Measurements from ENCODE around the gene JADE3. TPM values are rescaled to one million over a fixed set of nuclear protein-coding genes. Genes with fewer than 3 reads are reported as not detected.

JADE3 gene
- total and polyA plus RNA-seq, 2 experiments from 2014 or later: 0.84 to 2.5 TPM

DNA sequence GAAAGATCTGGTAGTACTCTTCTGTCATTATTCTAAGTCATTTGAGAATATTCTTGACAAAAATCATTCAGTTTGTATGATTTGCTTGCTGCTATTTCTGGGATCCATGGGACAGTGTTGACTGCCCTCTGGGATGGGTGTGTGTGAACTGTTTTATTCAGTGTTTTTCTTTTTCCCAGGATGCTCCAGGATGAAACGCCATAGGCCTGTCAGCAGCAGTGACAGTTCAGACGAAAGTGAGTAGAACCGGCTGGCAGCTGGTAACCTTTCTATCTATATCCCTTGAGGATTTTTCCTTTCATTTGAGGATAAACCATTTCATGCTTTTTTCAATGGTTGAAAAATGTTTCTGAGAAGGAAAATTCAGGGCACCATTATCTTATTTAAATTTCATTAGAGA, 72.5 kb downstream of the JADE3 start:
- Histone ChIP-seq H4K20me1 (ENCODE audit: insufficient read depth) (no peaks in the 10 kb centered on the region), H3K4me2 (ENCODE audit: unreplicated experiment) (no peak overlapping the region), H3K79me2 (ENCODE audit: insufficient read depth) (0 out of 2 replicates have a peak, but pooled peaks cover 6% of the 10 kb centered on the region), H3K27me3 (replicated peaks; ENCODE audit: insufficient read depth) (no peaks in the 10 kb centered on the region), H3K4me1 (ENCODE audit: insufficient read depth) (no peaks in the 10 kb centered on the region), H2AFZ (no peak overlapping the region), H3K27ac (no peak overlapping the region), H3K9me2 (ENCODE audit: insufficient read depth) (no peaks in the 10 kb centered on the region), H3K9me3 (ENCODE audit: low read depth) (no peaks in the 10 kb centered on the region), H3K9ac (no peak overlapping the region), H3K36me3 (ENCODE audit: low read depth) (no peaks in the 10 kb centered on the region), H3F3A (ENCODE audit: insufficient read depth) (no peaks in the 10 kb centered on the region), H3K4me3 (no peak overlapping the region)
- in situ Hi-C loops (cut with MboI): no loop called here
- DNase-seq: no peak
- TF ChIP-seq EZH2 (IDR thresholded peaks at IDR 0.05; ENCODE audit: insufficient read depth, poor library complexity, severe bottlenecking) (no peak), EZH2phosphoT487 (IDR thresholded peaks at IDR 0.05; ENCODE audit: insufficient read depth, low read depth) (no peak)
- WGBS, 2 experiments (ENCODE audit: low coverage in 1 of 2, low lambda C conversion rate in 2 of 2, missing lambda C conversion rate in 2 of 2): 91 to 94% methylated on average over 3 of the region's 3 CpGs

DNA sequence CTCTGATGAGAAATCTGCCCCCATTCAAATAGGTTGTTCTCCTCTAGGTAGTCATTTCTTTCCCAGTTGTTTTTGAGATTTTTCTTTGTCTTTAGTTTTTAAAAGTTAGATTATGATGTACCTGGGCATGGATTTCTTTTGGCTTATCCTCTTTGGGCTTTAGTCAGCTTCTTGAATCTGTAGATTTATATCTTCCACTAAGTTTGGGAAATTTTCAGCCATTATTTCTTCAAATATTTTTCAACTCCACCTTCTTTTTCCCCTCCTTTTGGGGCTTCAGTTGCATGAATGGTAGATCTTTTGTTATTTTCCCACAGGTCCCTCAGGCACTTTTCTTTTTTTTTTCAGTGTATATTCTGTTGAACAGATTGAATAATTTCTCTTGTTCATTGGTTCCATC, 77.3 kb downstream of the JADE3 start:
- no peak for DNase-seq
- Histone ChIP-seq H4K20me1 (ENCODE audit: insufficient read depth) (no peaks in the 10 kb centered on the region), H3K9me3 (ENCODE audit: low read depth) (no peaks in the 10 kb centered on the region), H3K36me3 (ENCODE audit: low read depth) (no peaks in the 10 kb centered on the region), H2AFZ (no peak overlapping the region), H3K4me3 (no peak overlapping the region), H3K79me2 (ENCODE audit: insufficient read depth) (no peaks in the 10 kb centered on the region), H3K9ac (no peak overlapping the region), H3K27ac (no peak overlapping the region), H3K4me1 (ENCODE audit: insufficient read depth) (no peaks in the 10 kb centered on the region), H3K9me2 (ENCODE audit: insufficient read depth) (no peaks in the 10 kb centered on the region), H3K4me2 (ENCODE audit: unreplicated experiment) (no peak overlapping the region), H3K27me3 (replicated peaks; ENCODE audit: insufficient read depth) (no peaks in the 10 kb centered on the region), H3F3A (ENCODE audit: insufficient read depth) (no peaks in the 10 kb centered on the region)
- TF ChIP-seq EZH2phosphoT487 (IDR thresholded peaks at IDR 0.05; ENCODE audit: insufficient read depth, low read depth): no peak
- no peak for TF ChIP-seq EZH2 (IDR thresholded peaks at IDR 0.05; ENCODE audit: insufficient read depth, poor library complexity, severe bottlenecking)
- in situ Hi-C loops (cut with MboI): no loop called here

DNA sequence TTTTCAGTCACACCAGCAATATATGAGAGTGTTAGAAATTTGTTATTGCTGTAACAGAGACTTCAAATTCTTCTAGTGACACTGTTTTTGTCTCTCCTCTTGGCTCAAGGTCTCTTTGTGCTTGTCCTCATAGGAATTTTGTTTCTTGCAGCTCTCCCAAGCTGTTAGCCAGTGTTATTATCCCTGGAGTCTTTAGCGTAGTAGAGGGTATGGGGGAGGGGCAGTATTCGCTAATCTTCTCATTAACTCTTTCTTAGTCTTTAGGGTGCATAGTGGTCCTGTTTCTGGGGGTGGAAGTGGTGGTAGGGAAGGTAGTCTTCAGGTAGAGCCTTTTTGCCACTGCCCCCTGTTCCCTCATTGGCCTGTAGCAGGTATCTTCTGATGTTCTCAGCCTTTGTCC, 79.4 kb downstream of the JADE3 start:
- H3K4me2 ChIP-seq (ENCODE audit: unreplicated experiment): no peak overlapping the region
- H3K9me3 ChIP-seq (ENCODE audit: low read depth): no peaks in the 10 kb centered on the region
- no peaks in the 10 kb centered on the region for H3K27me3 ChIP-seq (replicated peaks; ENCODE audit: insufficient read depth)
- no peak for DNase-seq
- no peaks in the 10 kb centered on the region for H3K9me2 ChIP-seq (ENCODE audit: insufficient read depth)
- H3K9ac ChIP-seq: no peak overlapping the region
- whole genome bisulfite sequencing, 2 experiments (ENCODE audit: low coverage in 1 of 2, low lambda C conversion rate in 2 of 2, missing lambda C conversion rate in 2 of 2): 32 to 36% methylated on average over 2 of the region's 2 CpGs
- no peak for TF ChIP-seq EZH2phosphoT487 (IDR thresholded peaks at IDR 0.05; ENCODE audit: insufficient read depth, low read depth)
- TF ChIP-seq EZH2 (IDR thresholded peaks at IDR 0.05; ENCODE audit: insufficient read depth, poor library complexity, severe bottlenecking): no peak
- H3K36me3 ChIP-seq (ENCODE audit: low read depth): no peaks in the 10 kb centered on the region
- no peak overlapping the region for H2AFZ ChIP-seq
- H3K4me1 ChIP-seq (ENCODE audit: insufficient read depth): no peaks in the 10 kb centered on the region
- in situ Hi-C loops (cut with MboI): no loop called here
- H3K27ac ChIP-seq: no peak overlapping the region
- H3K4me3 ChIP-seq: no peak overlapping the region
- no peaks in the 10 kb centered on the region for H4K20me1 ChIP-seq (ENCODE audit: insufficient read depth)
- H3F3A ChIP-seq (ENCODE audit: insufficient read depth): no peaks in the 10 kb centered on the region
- H3K79me2 ChIP-seq (ENCODE audit: insufficient read depth): no peaks in the 10 kb centered on the region

GRCh38 chrX:46992070-46992469, 79.8 kb downstream of the JADE3 start:
- H3K4me2 ChIP-seq (ENCODE audit: unreplicated experiment): no peak overlapping the region
- no peak overlapping the region for H3K9ac ChIP-seq
- no peaks in the 10 kb centered on the region for H3K9me2 ChIP-seq (ENCODE audit: insufficient read depth)
- H3K4me1 ChIP-seq (ENCODE audit: insufficient read depth): no peaks in the 10 kb centered on the region
- no peaks in the 10 kb centered on the region for H3K36me3 ChIP-seq (ENCODE audit: low read depth)
- H2AFZ ChIP-seq: no peak overlapping the region
- WGBS, 2 experiments (ENCODE audit: low coverage in 1 of 2, low lambda C conversion rate in 2 of 2, missing lambda C conversion rate in 2 of 2): 90 to 100% methylated on average over 1 to 6 of the region's 6 CpGs
- H3K27me3 ChIP-seq (replicated peaks; ENCODE audit: insufficient read depth): no peaks in the 10 kb centered on the region
- no peaks in the 10 kb centered on the region for H3K9me3 ChIP-seq (ENCODE audit: low read depth)
- H4K20me1 ChIP-seq (ENCODE audit: insufficient read depth): no peaks in the 10 kb centered on the region
- TF ChIP-seq EZH2 (IDR thresholded peaks at IDR 0.05; ENCODE audit: insufficient read depth, poor library complexity, severe bottlenecking): no peak
- H3K79me2 ChIP-seq (ENCODE audit: insufficient read depth): no peaks in the 10 kb centered on the region
- H3K4me3 ChIP-seq: no peak overlapping the region
- no peaks in the 10 kb centered on the region for H3F3A ChIP-seq (ENCODE audit: insufficient read depth)
- no peak overlapping the region for H3K27ac ChIP-seq
- no peak for DNase-seq
- in situ Hi-C loops (cut with MboI): no loop called here

GRCh38 chrX:46994096-46994495, 81.9 kb downstream of the JADE3 start:
- no peak for DNase-seq
- in situ Hi-C loops (cut with MboI): no loop called here

More at GRCh38 chrX:46994096-46994495, 81.9 kb downstream of the JADE3 start:
- no peaks in the 10 kb centered on the region for H3K9me3 ChIP-seq (ENCODE audit: low read depth)
- no peaks in the 10 kb centered on the region for H3K36me3 ChIP-seq (ENCODE audit: low read depth)
- no peak overlapping the region for H3K9ac ChIP-seq
- no peaks in the 10 kb centered on the region for H3F3A ChIP-seq (ENCODE audit: insufficient read depth)
- H2AFZ ChIP-seq: no peak overlapping the region
- H3K4me3 ChIP-seq: no peak overlapping the region
- H3K27me3 ChIP-seq (replicated peaks; ENCODE audit: insufficient read depth): no peaks in the 10 kb centered on the region
- no peaks in the 10 kb centered on the region for H3K4me1 ChIP-seq (ENCODE audit: insufficient read depth)
- no peaks in the 10 kb centered on the region for H3K9me2 ChIP-seq (ENCODE audit: insufficient read depth)
- no peaks in the 10 kb centered on the region for H4K20me1 ChIP-seq (ENCODE audit: insufficient read depth)
- TF ChIP-seq EZH2phosphoT487 (IDR thresholded peaks at IDR 0.05; ENCODE audit: insufficient read depth, low read depth) (no peak), EZH2 (IDR thresholded peaks at IDR 0.05; ENCODE audit: insufficient read depth, poor library complexity, severe bottlenecking) (no peak)
- H3K79me2 ChIP-seq (ENCODE audit: insufficient read depth): no peaks in the 10 kb centered on the region
- H3K27ac ChIP-seq: no peak overlapping the region
- H3K4me2 ChIP-seq (ENCODE audit: unreplicated experiment): no peak overlapping the region

All from GM23248 (cell line).